Ovary (tissue), 1 donor: ENCODE data around the gene HAUS6.

Source experiments
- EP300 ChIP-seq: sonication (generic); formaldehyde crosslinking; IDR thresholded peaks from one replicate; pipeline ENCODE4 v1.6.1; 2017; ENCODE audit warnings: antibody characterized with exemption
- POLR2A ChIP-seq: fragments of 450-650 bp; IDR thresholded peaks from one replicate; pipeline ENCODE4 v1.6.1; 2017; ENCODE audit warnings: antibody characterized with exemption, mild to moderate bottlenecking, moderate library complexity

GRCh38 chr9:19137282-19137681 lies 34.6 kb upstream of the HAUS6 start:
- TF ChIP-seq EP300 (no peak), POLR2A (no peak)
